ENCODE data around the gene ZNF423.
A peak's percentile ranks its signal among the peaks of the same experiment; 100 is the strongest.

The ZNF423 gene

DNA sequence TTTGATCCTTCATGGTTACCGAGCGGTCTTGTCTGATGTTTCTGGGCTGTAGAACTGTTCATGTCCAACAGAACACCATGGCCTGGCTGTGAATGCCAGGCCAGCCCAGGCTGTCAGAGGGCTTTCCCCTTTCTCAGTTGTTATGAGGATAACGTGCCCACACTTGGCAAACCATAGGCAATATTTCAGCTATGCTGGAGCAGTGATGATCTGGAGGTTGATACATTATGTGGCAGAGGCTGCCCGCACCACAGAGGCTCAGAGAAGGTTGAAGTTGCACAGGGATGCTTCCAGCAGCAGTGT lies 389.4 kb downstream of the ZNF423 start:
- Histone ChIP-seq H3K36me3 (replicated peaks; ENCODE audit: insufficient read depth, low read length) (no peaks in the 10 kb centered on the region), H3K4me1 (ENCODE audit: low read length) (peaks cover 13% of the 10 kb centered on the region), H3K9me3 (replicated peaks; ENCODE audit: insufficient read depth, low read length) (no peaks in the 10 kb centered on the region), H3K4me2 (ENCODE audit: low read depth, low read length) (no peak overlapping the region), H3K79me2 (ENCODE audit: low read length) (0 out of 2 replicates have a peak, but pooled peaks cover 3% of the 10 kb centered on the region), H2AFZ (ENCODE audit: low read length) (no peak overlapping the region), H3F3A (ENCODE audit: insufficient read depth, low read length) (peaks cover 10% of the 10 kb centered on the region; the same call in 1 of the 2 replicates), H3K27ac (ENCODE audit: low read length) (no peak overlapping the region), H3K27me3 (replicated peaks; ENCODE audit: insufficient read depth, low read length) (no peaks in the 10 kb centered on the region), H3K9ac (ENCODE audit: low read length) (no peak overlapping the region), H3K9me2 (replicated peaks; ENCODE audit: insufficient read depth, low read length) (no peaks in the 10 kb centered on the region), H3K4me3 (ENCODE audit: low read length) (no peak overlapping the region), H4K20me1 (ENCODE audit: insufficient read depth, low read length) (no peaks in the 10 kb centered on the region)
- no peak for DNase-seq
- TF ChIP-seq, protein P1, sequence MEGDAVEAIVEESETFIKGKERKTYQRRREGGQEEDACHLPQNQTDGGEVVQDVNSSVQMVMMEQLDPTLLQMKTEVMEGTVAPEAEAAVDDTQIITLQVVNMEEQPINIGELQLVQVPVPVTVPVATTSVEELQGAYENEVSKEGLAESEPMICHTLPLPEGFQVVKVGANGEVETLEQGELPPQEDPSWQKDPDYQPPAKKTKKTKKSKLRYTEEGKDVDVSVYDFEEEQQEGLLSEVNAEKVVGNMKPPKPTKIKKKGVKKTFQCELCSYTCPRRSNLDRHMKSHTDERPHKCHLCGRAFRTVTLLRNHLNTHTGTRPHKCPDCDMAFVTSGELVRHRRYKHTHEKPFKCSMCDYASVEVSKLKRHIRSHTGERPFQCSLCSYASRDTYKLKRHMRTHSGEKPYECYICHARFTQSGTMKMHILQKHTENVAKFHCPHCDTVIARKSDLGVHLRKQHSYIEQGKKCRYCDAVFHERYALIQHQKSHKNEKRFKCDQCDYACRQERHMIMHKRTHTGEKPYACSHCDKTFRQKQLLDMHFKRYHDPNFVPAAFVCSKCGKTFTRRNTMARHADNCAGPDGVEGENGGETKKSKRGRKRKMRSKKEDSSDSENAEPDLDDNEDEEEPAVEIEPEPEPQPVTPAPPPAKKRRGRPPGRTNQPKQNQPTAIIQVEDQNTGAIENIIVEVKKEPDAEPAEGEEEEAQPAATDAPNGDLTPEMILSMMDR (IDR thresholded peaks at IDR 0.05; ENCODE audit: low read length): no peak
- no peak for TF ChIP-seq EZH2 (optimal IDR thresholded peaks at IDR 0.05; ENCODE audit: low read depth, low read length)
- TF ChIP-seq EZH2phosphoT487 (IDR thresholded peaks at IDR 0.05; ENCODE audit: low read length): no peak

DNA sequence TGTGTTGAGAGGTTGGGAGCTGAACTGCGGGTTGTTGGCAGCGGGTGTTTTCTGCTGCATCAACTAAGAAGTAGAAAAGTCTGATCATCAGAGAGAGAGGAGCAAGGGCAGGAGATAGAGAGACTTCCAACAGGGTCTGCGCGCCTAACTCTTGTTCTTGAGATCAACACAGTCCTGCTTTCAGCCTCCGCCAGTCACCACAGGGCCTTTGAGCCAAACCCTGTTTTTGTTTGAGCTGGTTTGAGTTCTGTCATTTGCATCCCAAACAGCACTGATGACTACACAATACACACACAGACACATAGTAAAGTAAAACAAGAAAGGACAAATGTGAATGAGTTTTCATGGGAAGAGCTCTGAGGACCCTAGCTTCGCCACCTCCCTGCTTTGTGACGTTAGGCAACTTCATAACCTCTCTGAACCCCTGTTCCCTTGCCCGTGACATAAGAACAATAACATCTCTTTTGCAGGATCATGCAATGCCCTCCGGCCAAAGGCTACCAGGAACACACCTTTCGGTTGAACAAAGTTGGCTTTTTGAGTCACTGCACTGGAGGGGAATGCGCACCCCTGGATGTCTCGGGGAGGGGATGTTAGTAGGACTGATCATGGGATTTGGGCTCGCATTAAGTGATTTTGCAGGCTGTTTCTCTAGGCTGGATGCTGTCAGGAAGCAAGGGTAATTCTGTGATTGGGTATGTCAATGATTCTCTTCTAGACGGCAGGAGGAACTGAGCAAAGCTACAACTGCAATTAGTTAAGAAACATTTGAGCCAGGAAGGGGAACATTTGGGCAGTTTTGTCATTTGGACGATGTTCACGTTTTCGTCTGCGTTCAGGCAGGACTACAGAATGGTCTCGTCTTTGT lies 390.0 kb downstream of the ZNF423 start:
- Histone ChIP-seq H3K79me2 (ENCODE audit: low read length) (0 out of 2 replicates have a peak, but pooled peaks cover 3% of the 10 kb centered on the region), H3K27me3 (replicated peaks; ENCODE audit: insufficient read depth, low read length) (no peaks in the 10 kb centered on the region), H4K20me1 (ENCODE audit: insufficient read depth, low read length) (no peaks in the 10 kb centered on the region), H3K4me2 (ENCODE audit: low read depth, low read length) (peak overlapping the region; percentile 54; the same call in 1 of the 2 replicates), H3K9me2 (replicated peaks; ENCODE audit: insufficient read depth, low read length) (no peaks in the 10 kb centered on the region), H3K9me3 (replicated peaks; ENCODE audit: insufficient read depth, low read length) (no peaks in the 10 kb centered on the region), H3K36me3 (replicated peaks; ENCODE audit: insufficient read depth, low read length) (no peaks in the 10 kb centered on the region), H2AFZ (ENCODE audit: low read length) (no peak overlapping the region), H3K9ac (ENCODE audit: low read length) (no peak overlapping the region), H3K4me1 (ENCODE audit: low read length) (peaks cover 13% of the 10 kb centered on the region), H3K4me3 (ENCODE audit: low read length) (no peak overlapping the region), H3K27ac (ENCODE audit: low read length) (no peak overlapping the region), H3F3A (ENCODE audit: insufficient read depth, low read length) (peaks cover 10% of the 10 kb centered on the region; the same call in 1 of the 2 replicates)
- no peak for DNase-seq
- TF ChIP-seq EZH2phosphoT487 (IDR thresholded peaks at IDR 0.05; ENCODE audit: low read length): no peak
- TF ChIP-seq, protein P1 (IDR thresholded peaks at IDR 0.05; ENCODE audit: low read length): no peak
- no peak for TF ChIP-seq EZH2 (optimal IDR thresholded peaks at IDR 0.05; ENCODE audit: low read depth, low read length)

DNA sequence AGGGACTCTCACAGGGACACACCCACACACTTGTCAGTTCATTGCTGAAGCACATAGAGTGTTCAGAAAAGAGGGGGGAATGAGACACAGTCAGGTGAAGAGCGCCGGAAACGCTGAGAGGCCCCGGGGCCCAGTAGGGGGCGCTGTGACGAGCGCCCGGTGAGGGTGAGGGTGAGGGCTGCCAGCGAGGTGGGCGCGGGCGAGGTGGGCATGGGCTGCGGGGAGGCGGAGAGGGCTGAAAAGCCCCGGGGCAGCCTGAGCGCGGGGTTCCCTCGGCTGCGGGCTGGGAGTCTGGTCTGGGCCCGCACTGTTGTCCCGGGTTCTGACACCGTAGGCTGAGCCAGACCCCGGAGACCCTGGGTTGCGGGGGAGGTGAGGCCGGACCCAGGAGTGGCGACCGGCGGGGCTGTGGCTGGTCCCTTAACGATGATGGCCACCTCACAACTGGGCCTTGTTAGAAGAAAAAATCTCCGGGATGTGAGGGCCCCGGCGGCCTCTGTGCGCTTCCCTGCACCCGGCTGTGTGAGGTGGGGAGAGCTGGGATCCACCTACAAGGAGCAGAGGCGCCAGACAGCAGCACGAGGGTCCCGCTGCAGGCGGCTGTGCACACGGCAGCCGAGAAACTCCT lies 390.9 kb downstream of the ZNF423 start:
- Histone ChIP-seq H3K4me3 (ENCODE audit: low read length) (peak overlapping the region; percentile 61), H3K9me3 (replicated peaks; ENCODE audit: insufficient read depth, low read length) (no peaks in the 10 kb centered on the region), H3K4me2 (ENCODE audit: low read depth, low read length) (peak overlapping the region; percentile 54), H3K9me2 (replicated peaks; ENCODE audit: insufficient read depth, low read length) (no peaks in the 10 kb centered on the region), H4K20me1 (ENCODE audit: insufficient read depth, low read length) (no peaks in the 10 kb centered on the region), H3K79me2 (ENCODE audit: low read length) (0 out of 2 replicates have a peak, but pooled peaks cover 3% of the 10 kb centered on the region), H2AFZ (ENCODE audit: low read length) (peak overlapping the region; percentile 64; the same call in 1 of the 2 replicates), H3K4me1 (ENCODE audit: low read length) (peaks cover 13% of the 10 kb centered on the region), H3K36me3 (replicated peaks; ENCODE audit: insufficient read depth, low read length) (no peaks in the 10 kb centered on the region), H3F3A (ENCODE audit: insufficient read depth, low read length) (peaks cover 10% of the 10 kb centered on the region; the same call in 1 of the 2 replicates), H3K9ac (ENCODE audit: low read length) (peak overlapping the region; percentile 87), H3K27ac (ENCODE audit: low read length) (peak overlapping the region; percentile 96), H3K27me3 (replicated peaks; ENCODE audit: insufficient read depth, low read length) (no peaks in the 10 kb centered on the region)
- DNase-seq: peak; percentile 71
- TF ChIP-seq, protein P1 (IDR thresholded peaks at IDR 0.05; ENCODE audit: low read length): peak; percentile 73
- no peak for TF ChIP-seq EZH2phosphoT487 (IDR thresholded peaks at IDR 0.05; ENCODE audit: low read length)

All from MM.1S (cell line).